Lung microvascular endothelial cell (primary cell): ENCODE data around the gene SLC34A1. TPM values are rescaled to one million over a fixed set of nuclear protein-coding genes. Genes with fewer than 3 reads are reported as not detected.
A peak's percentile ranks its signal among the peaks of the same experiment; 100 is the strongest.
"Not testable (repeated sequence)": the region's sequence is repeated elsewhere in the genome, so short reads cannot be mapped to it uniquely, and the experiment has no call there.

Experiments
- DNase-seq, 2 donors: peaks; one replicate each; pipeline versions ENCODE4 v3.0.0 to v3.0.0-alpha.2; 2010; ENCODE audit warnings: low read depth in 2 of 2
- total RNA-seq: library from RNA; depleted of rRNA; stranded (reverse); fragments of >200 nt; gene quantifications from 2 replicates; pipeline ENCODE4 v1.2.1, GENCODE V29; 2014

Gene SLC34A1
- total RNA-seq = not detected in 2 replicates

GRCh38 chr5:177384134-177384533 is at the start of gene SLC34A1:
Gene SLC34A1, plus strand, starts transcription at chr5:177384434. Its CDS starts 1,308 bp downstream, at chr5:177385742.
- DNase-seq = no peak

- DNase-seq = no peak
Measured at GRCh38 chr5:177334781-177335700, 49.2 kb upstream of the SLC34A1 start.

- no peak for DNase-seq
Measured at GRCh38 chr5:177335701-177336065, 48.6 kb upstream of the SLC34A1 start.

- DNase-seq = peak; percentile 29 to 46
Measured at GRCh38 chr5:177336112-177336511, 48.1 kb upstream of the SLC34A1 start.

GRCh38 chr5:177336603-177337494 is 47.4 kb upstream of the SLC34A1 start:
- no peak for DNase-seq

- no peak for DNase-seq
Measured at GRCh38 chr5:177338251-177339106, 45.8 kb upstream of the SLC34A1 start.

GRCh38 chr5:177339107-177339638 is 45.1 kb upstream of the SLC34A1 start:
- DNase-seq = peak in 1 of 2 donors; percentile 28

- not testable (repeated sequence) for DNase-seq
Measured at GRCh38 chr5:177343000-177343399, 41.2 kb upstream of the SLC34A1 start.

- no peak for DNase-seq
Measured at GRCh38 chr5:177343777-177344176, 40.5 kb upstream of the SLC34A1 start.

- no peak for DNase-seq
Measured at GRCh38 chr5:177344891-177345290, 39.3 kb upstream of the SLC34A1 start.

- no peak for DNase-seq
Measured at GRCh38 chr5:177346820-177347219, 37.4 kb upstream of the SLC34A1 start.

- no peak for DNase-seq
Measured at GRCh38 chr5:177347699-177348098, 36.5 kb upstream of the SLC34A1 start.

GRCh38 chr5:177349362-177349647 is 34.9 kb upstream of the SLC34A1 start:
- DNase-seq = no peak

GRCh38 chr5:177349762-177350161 is 34.5 kb upstream of the SLC34A1 start:
- no peak for DNase-seq

GRCh38 chr5:177350776-177351391 is 33.4 kb upstream of the SLC34A1 start:
- DNase-seq = no peak

GRCh38 chr5:177351392-177352329 is 32.6 kb upstream of the SLC34A1 start, which contains the start of gene LMAN2:
Gene LMAN2, minus strand, starts transcription at chr5:177351668. Its CDS starts 21 bp downstream, at chr5:177351647.
- peak; percentile 97 for DNase-seq

GRCh38 chr5:177353093-177353492 is 31.1 kb upstream of the SLC34A1 start:
- no peak for DNase-seq

GRCh38 chr5:177354256-177354655 is 30.0 kb upstream of the SLC34A1 start:
- DNase-seq = no peak

GRCh38 chr5:177354711-177355110 is 29.5 kb upstream of the SLC34A1 start:
- no peak for DNase-seq
